ENCODE results near the gene COBLL1. TPM values are rescaled to one million over a fixed set of nuclear protein-coding genes. Genes with fewer than 3 reads are reported as not detected.

The COBLL1 gene
- total and polyA plus RNA-seq, 8 donors, result 19.1 to 74.8 (median 22.1) TPM

- ATAC-seq, result no peak
- no peak for TF ChIP-seq CTCF (IDR thresholded peaks at IDR 0.05)
Observed at GRCh38 chr2:164675027-164675426, 166.6 kb downstream of the COBLL1 start.

GRCh38 chr2:164671664-164672396 lies 169.8 kb downstream of the COBLL1 start:
- Histone ChIP-seq H3K4me3 (no peak overlapping the region), H3K27me3 (no peaks in the 10 kb centered on the region), H3K9me3 (no peaks in the 10 kb centered on the region), H3K27ac (no peak overlapping the region), H3K4me1 (no peaks in the 10 kb centered on the region), H3K36me3 (no peaks in the 10 kb centered on the region)
- ATAC-seq, result no peak
- TF ChIP-seq CTCF (IDR thresholded peaks at IDR 0.05), result no peak
- DNase-seq, result no peak
- intact Hi-C loops (cut with DNase I), result no loop called here

More at GRCh38 chr2:164675027-164675426, 166.6 kb downstream of the COBLL1 start:
- no peak for DNase-seq
- Histone ChIP-seq H3K27ac (no peak overlapping the region), H3K4me1 (no peaks in the 10 kb centered on the region), H3K36me3 (no peaks in the 10 kb centered on the region), H3K9me3 (no peaks in the 10 kb centered on the region), H3K4me3 (no peak overlapping the region), H3K27me3 (no peaks in the 10 kb centered on the region)
- intact Hi-C loops (cut with DNase I), result no loop called here

- no peak overlapping the region for H3K4me3 ChIP-seq
- no peaks in the 10 kb centered on the region for H3K36me3 ChIP-seq
- ATAC-seq (no peak), DNase-seq (no peak)
- no peak overlapping the region for H3K27ac ChIP-seq
- H3K4me1 ChIP-seq, result no peaks in the 10 kb centered on the region
- intact Hi-C loops (cut with DNase I), result no loop called here
- TF ChIP-seq CTCF (IDR thresholded peaks at IDR 0.05), result no peak
- no peaks in the 10 kb centered on the region for H3K9me3 ChIP-seq
- H3K27me3 ChIP-seq, result no peaks in the 10 kb centered on the region
Observed at GRCh38 chr2:164669291-164669690, 172.3 kb downstream of the COBLL1 start.

GRCh38 chr2:164667566-164667965 lies 174.1 kb downstream of the COBLL1 start:
- no peak overlapping the region for H3K27ac ChIP-seq
- H3K4me1 ChIP-seq, result no peaks in the 10 kb centered on the region
- H3K9me3 ChIP-seq, result no peaks in the 10 kb centered on the region
- TF ChIP-seq CTCF (IDR thresholded peaks at IDR 0.05), result no peak
- H3K4me3 ChIP-seq, result no peak overlapping the region
- ATAC-seq, result no peak
- no peaks in the 10 kb centered on the region for H3K27me3 ChIP-seq
- intact Hi-C loops (cut with DNase I), result no loop called here
- no peaks in the 10 kb centered on the region for H3K36me3 ChIP-seq
- DNase-seq, result no peak

GRCh38 chr2:164664070-164664469 lies 177.6 kb downstream of the COBLL1 start:
- intact Hi-C loops (cut with DNase I), result no loop called here
- no peaks in the 10 kb centered on the region for H3K27me3 ChIP-seq
- H3K4me3 ChIP-seq, result no peak overlapping the region
- H3K4me1 ChIP-seq, result no peaks in the 10 kb centered on the region
- no peak for TF ChIP-seq CTCF (IDR thresholded peaks at IDR 0.05)
- DNase-seq (no peak), ATAC-seq (no peak)
- H3K36me3 ChIP-seq, result no peaks in the 10 kb centered on the region
- no peaks in the 10 kb centered on the region for H3K9me3 ChIP-seq
- no peak overlapping the region for H3K27ac ChIP-seq
